ENCODE results near the gene TIGAR. TPM values are rescaled to one million over a fixed set of nuclear protein-coding genes. Genes with fewer than 3 reads are reported as not detected.

The TIGAR gene
- total RNA-seq, 1 donor from 2014 or later, result 18.1 TPM

- Histone ChIP-seq H3K36me3 (no peaks in the 10 kb centered on the region), H4K20me1 (ENCODE audit: low read depth) (no peaks in the 10 kb centered on the region), H3K79me2 (ENCODE audit: low read depth) (no peaks in the 10 kb centered on the region), H2AFZ (replicated peaks) (no peak overlapping the region), H3K9me3 (ENCODE audit: low read depth) (no peaks in the 10 kb centered on the region), H3K4me3 (no peak overlapping the region), H3F3A (ENCODE audit: low read depth) (no peaks in the 10 kb centered on the region), H3K4me2 (no peak overlapping the region), H3K27me3 (no peaks in the 10 kb centered on the region), H3K4me1 (no peaks in the 10 kb centered on the region), H3K27ac (no peak overlapping the region), H3K9ac (no peak overlapping the region)
- peaks cover 5% of the 10 kb centered on the region for H3K27me3 Mint-ChIP-seq (ENCODE audit: insufficient read depth, low read depth)
- no peak overlapping the region for H3K4me3 Mint-ChIP-seq
- no peak for TF ChIP-seq EZH2phosphoT487 (IDR thresholded peaks at IDR 0.05)
- no peak for TF ChIP-seq EZH2 (IDR thresholded peaks at IDR 0.05)
- TF ChIP-seq CTCF (IDR thresholded peaks at IDR 0.05), result no peak
- H3K4me1 Mint-ChIP-seq, result no peaks in the 10 kb centered on the region
- no peak overlapping the region for H3K27ac Mint-ChIP-seq
- no peaks in the 10 kb centered on the region for H3K9me3 Mint-ChIP-seq
- no peak for DNase-seq (ENCODE audit: low spot score)
- no peaks in the 10 kb centered on the region for H3K36me3 Mint-ChIP-seq
Measured at GRCh38 chr12:4387607-4388006, 66.6 kb downstream of the TIGAR start.

- no peak overlapping the region for H2AFZ ChIP-seq (replicated peaks)
- no peak overlapping the region for H3K9ac ChIP-seq
- no peaks in the 10 kb centered on the region for H3K9me3 ChIP-seq (ENCODE audit: low read depth)
- TF ChIP-seq EZH2phosphoT487 (IDR thresholded peaks at IDR 0.05), result no peak
- no peak for TF ChIP-seq CTCF (IDR thresholded peaks at IDR 0.05)
- TF ChIP-seq EZH2 (IDR thresholded peaks at IDR 0.05), result no peak
- H3K79me2 ChIP-seq (ENCODE audit: low read depth), result no peaks in the 10 kb centered on the region
- H3K4me3 ChIP-seq, result no peak overlapping the region
- H3K27ac Mint-ChIP-seq, result no peak overlapping the region
- H3K4me3 Mint-ChIP-seq, result no peak overlapping the region
- H3K27ac ChIP-seq, result no peak overlapping the region
- no peaks in the 10 kb centered on the region for H3K36me3 Mint-ChIP-seq
- H3K27me3 ChIP-seq, result no peaks in the 10 kb centered on the region
- no peaks in the 10 kb centered on the region for H3K9me3 Mint-ChIP-seq
- no peak for DNase-seq (ENCODE audit: low spot score)
- no peak overlapping the region for H3K4me2 ChIP-seq
- H3K4me1 ChIP-seq, result no peaks in the 10 kb centered on the region
- peaks cover 5% of the 10 kb centered on the region for H3K27me3 Mint-ChIP-seq (ENCODE audit: insufficient read depth, low read depth)
- H4K20me1 ChIP-seq (ENCODE audit: low read depth), result no peaks in the 10 kb centered on the region
- H3F3A ChIP-seq (ENCODE audit: low read depth), result no peaks in the 10 kb centered on the region
- H3K36me3 ChIP-seq, result no peaks in the 10 kb centered on the region
- H3K4me1 Mint-ChIP-seq, result no peaks in the 10 kb centered on the region
Measured at GRCh38 chr12:4388032-4388431, 67.0 kb downstream of the TIGAR start.

- no peak overlapping the region for H3K27ac Mint-ChIP-seq
- no peaks in the 10 kb centered on the region for H3K9me3 Mint-ChIP-seq
- peaks cover 5% of the 10 kb centered on the region for H3K27me3 Mint-ChIP-seq (ENCODE audit: insufficient read depth, low read depth)
- H3K9me3 ChIP-seq (ENCODE audit: low read depth), result no peaks in the 10 kb centered on the region
- no peak overlapping the region for H3K4me2 ChIP-seq
- no peaks in the 10 kb centered on the region for H3F3A ChIP-seq (ENCODE audit: low read depth)
- no peak overlapping the region for H3K4me3 Mint-ChIP-seq
- H3K4me3 ChIP-seq, result no peak overlapping the region
- H3K27me3 ChIP-seq, result no peaks in the 10 kb centered on the region
- H4K20me1 ChIP-seq (ENCODE audit: low read depth), result no peaks in the 10 kb centered on the region
- no peaks in the 10 kb centered on the region for H3K36me3 Mint-ChIP-seq
- no peak overlapping the region for H3K9ac ChIP-seq
- no peaks in the 10 kb centered on the region for H3K36me3 ChIP-seq
- TF ChIP-seq EZH2 (IDR thresholded peaks at IDR 0.05) (no peak), CTCF (IDR thresholded peaks at IDR 0.05) (no peak), EZH2phosphoT487 (IDR thresholded peaks at IDR 0.05) (no peak)
- no peaks in the 10 kb centered on the region for H3K4me1 ChIP-seq
- H3K27ac ChIP-seq, result no peak overlapping the region
- H2AFZ ChIP-seq (replicated peaks), result no peak overlapping the region
- no peaks in the 10 kb centered on the region for H3K79me2 ChIP-seq (ENCODE audit: low read depth)
- no peaks in the 10 kb centered on the region for H3K4me1 Mint-ChIP-seq
- DNase-seq (ENCODE audit: low spot score), result no peak
Measured at GRCh38 chr12:4388662-4389061, 67.6 kb downstream of the TIGAR start.

Data from neural progenitor cell (in vitro differentiated cells).